ENCODE data around the gene SMC6. TPM values are rescaled to one million over a fixed set of nuclear protein-coding genes. Genes with fewer than 3 reads are reported as not detected.

SMC6 gene
- total and polyA plus RNA-seq, 2 experiments from 2014 or later, result 53.4 to 59.8 TPM

- TF ChIP-seq ETS1 (IDR thresholded peaks at IDR 0.05), result no peak
- no peak for TF ChIP-seq JUNB (IDR thresholded peaks at IDR 0.05; ENCODE audit: unreplicated experiment)
Observed at GRCh38 chr2:17768894-17769293, 15.3 kb upstream of the SMC6 start (continued).

GRCh38 chr2:17765398-17765797 lies 11.8 kb upstream of the SMC6 start:
- Histone ChIP-seq H3K4me1 (ENCODE audit: insufficient read depth) (no peaks in the 10 kb centered on the region), H3K79me2 (replicated peaks; ENCODE audit: insufficient read depth) (peaks cover 6% of the 10 kb centered on the region; the same call in 1 of the 2 replicates), H2AFZ (no peak overlapping the region), H3F3A (replicated peaks; ENCODE audit: low read depth) (no peaks in the 10 kb centered on the region), H3K4me2 (no peak overlapping the region), H3K36me3 (ENCODE audit: insufficient read depth) (peaks cover 24% of the 10 kb centered on the region), H3K9me2 (ENCODE audit: insufficient read depth) (no peaks in the 10 kb centered on the region), H3K27me3 (ENCODE audit: insufficient read depth) (no peaks in the 10 kb centered on the region), H3K4me3 (no peak overlapping the region), H4K20me1 (replicated peaks; ENCODE audit: insufficient read depth) (0 out of 2 replicates have a peak, but pooled peaks cover 2% of the 10 kb centered on the region), H3K27ac (ENCODE audit: low read depth) (no peak overlapping the region)
- Mint-ChIP-seq H3K27me3 (ENCODE audit: insufficient read depth, low read depth, poor library complexity) (no peaks in the 10 kb centered on the region), H3K9me3 (no peaks in the 10 kb centered on the region), H3K4me3 (no peak overlapping the region), H3K36me3 (ENCODE audit: low read depth) (peaks cover 24% of the 10 kb centered on the region; the same call in 2 of the 3 replicates), H3K4me1 (no peaks in the 10 kb centered on the region), H3K27ac (no peak overlapping the region)
- DNase-seq (ENCODE audit: low spot score) (no peak), ATAC-seq (no peak)
- no peak for TF ChIP-seq CTCF (conservative IDR thresholded peaks at IDR 0.05; ENCODE audit: low read depth in 2 of 2)
- no peak for TF ChIP-seq EZH2phosphoT487 (IDR thresholded peaks at IDR 0.05; ENCODE audit: unreplicated experiment)
- no peak for TF ChIP-seq ZNF462 (CRISPR knock-in tag; IDR thresholded peaks at IDR 0.05)
- TF ChIP-seq REST (IDR thresholded peaks at IDR 0.05; ENCODE audit: unreplicated experiment), result no peak
- no peak for TF ChIP-seq ZNF114 (CRISPR knock-in tag; IDR thresholded peaks at IDR 0.05)
- TF ChIP-seq CREB1 (CRISPR knock-in tag; IDR thresholded peaks at IDR 0.05; ENCODE audit: low read depth), result no peak
- TF ChIP-seq ETS1 (IDR thresholded peaks at IDR 0.05), result no peak
- TF ChIP-seq NANOG (IDR thresholded peaks at IDR 0.05; ENCODE audit: borderline replicate concordance), result no peak
- no peak for TF ChIP-seq STAT1 (IDR thresholded peaks at IDR 0.05; ENCODE audit: unreplicated experiment)
- TF ChIP-seq POLR2AphosphoS5 (IDR thresholded peaks at IDR 0.05; ENCODE audit: low read depth), result no peak
- no peak for TF ChIP-seq EZH2 (IDR thresholded peaks at IDR 0.05; ENCODE audit: low read depth, unreplicated experiment)
- TF ChIP-seq JUNB (IDR thresholded peaks at IDR 0.05; ENCODE audit: unreplicated experiment), result no peak
